Mesodermal cell (in vitro differentiated cells): ENCODE results near the gene BRAF.
"Not testable (repeated sequence)": the region's sequence is repeated elsewhere in the genome, so short reads cannot be mapped to it uniquely, and the experiment has no call there.

Source experiments
- H3K27ac ChIP-seq: 2 replicates; pipeline ENCODE4 v1.7.0; 2013; ENCODE audit warnings: mild to moderate bottlenecking, low read depth, low read length, moderate library complexity; ENCODE audit not compliant: severe bottlenecking
- H3K36me3 ChIP-seq: 2 replicates; pipeline ENCODE4 v1.7.1; 2013; ENCODE audit warnings: mild to moderate bottlenecking, low read length, moderate library complexity; ENCODE audit not compliant: control insufficient read depth, insufficient read depth
- H3K4me1 ChIP-seq: one replicate; pipeline ENCODE4 v1.7.1; 2013; ENCODE audit warnings: mild to moderate bottlenecking, low read length; ENCODE audit not compliant: insufficient read depth, control insufficient read depth, poor library complexity, severe bottlenecking
- H3K4me3 ChIP-seq: 2 replicates; pipeline ENCODE4 v1.7.0; 2013; ENCODE audit warnings: low read length, control low read depth, mild to moderate bottlenecking; ENCODE audit not compliant: insufficient read depth, poor library complexity, severe bottlenecking; ENCODE audit errors: extremely low read depth
- H3K9me3 ChIP-seq: 2 replicates; pipeline ENCODE4 v1.7.1; 2013; ENCODE audit warnings: mild to moderate bottlenecking, low read length, moderate library complexity; ENCODE audit not compliant: control insufficient read depth
- WGBS, 2 experiments: methylation state at CpG; one replicate each; pipeline ENCODE4 v1.1.5; 2013; ENCODE audit warnings: missing lambda C conversion rate in 2 of 2; ENCODE audit not compliant: insufficient coverage in 2 of 2; 5-methylcytosine and 5-hydroxymethylcytosine counted together

The BRAF gene

DNA sequence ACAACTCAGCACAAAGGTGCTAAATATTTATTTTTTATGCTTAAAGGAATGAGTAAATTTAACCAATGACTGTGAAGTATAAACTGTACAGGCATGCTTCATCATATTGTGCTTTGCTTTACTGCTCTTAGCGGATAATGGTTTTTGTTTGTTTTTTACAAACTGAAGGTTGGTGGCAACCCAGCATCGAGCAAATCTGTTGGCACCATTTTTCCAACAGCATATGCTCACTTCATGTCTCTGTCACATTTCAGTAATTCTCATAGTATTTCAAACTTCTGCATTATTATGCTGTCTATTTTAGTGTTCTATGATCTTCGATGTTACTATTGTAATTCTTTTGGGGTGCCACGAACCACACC lies 22.8 kb downstream of the BRAF start:
- no peaks in the 10 kb centered on the region for H3K4me1 ChIP-seq
- no peak overlapping the region for H3K27ac ChIP-seq
- WGBS, 2 experiments: 100% methylated on average over 1 of the region's 4 CpGs
- H3K9me3 ChIP-seq: peaks cover 15% of the 10 kb centered on the region
- no peak overlapping the region for H3K4me3 ChIP-seq
- peaks cover 8% of the 10 kb centered on the region for H3K36me3 ChIP-seq

DNA sequence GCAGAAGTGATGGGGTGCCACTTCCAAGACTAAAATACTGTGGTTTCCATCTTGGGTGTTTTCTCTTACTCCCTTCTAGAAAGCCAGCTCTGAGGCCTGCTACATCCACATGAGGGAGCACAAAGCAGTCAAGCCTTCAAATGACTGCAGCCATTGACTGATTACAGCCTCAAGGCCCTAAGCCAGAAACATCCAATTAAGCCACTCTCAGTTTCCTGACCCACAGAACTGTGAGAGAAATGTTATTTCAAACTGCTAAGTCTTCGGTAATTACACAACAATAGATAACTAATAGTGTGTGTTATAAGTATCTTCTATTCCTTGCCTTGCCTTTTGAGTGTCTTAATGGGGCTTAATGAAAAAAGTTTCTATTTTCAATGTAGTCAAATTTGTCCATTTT lies 24.8 kb downstream of the BRAF start:
- H3K4me1 ChIP-seq: no peaks in the 10 kb centered on the region
- WGBS, 2 experiments: no CpG with 5 or more reads among the region's 1 CpG
- H3K27ac ChIP-seq: no peak overlapping the region
- peaks cover 11% of the 10 kb centered on the region for H3K36me3 ChIP-seq
- no peak overlapping the region for H3K4me3 ChIP-seq
- H3K9me3 ChIP-seq: peaks cover 15% of the 10 kb centered on the region

DNA sequence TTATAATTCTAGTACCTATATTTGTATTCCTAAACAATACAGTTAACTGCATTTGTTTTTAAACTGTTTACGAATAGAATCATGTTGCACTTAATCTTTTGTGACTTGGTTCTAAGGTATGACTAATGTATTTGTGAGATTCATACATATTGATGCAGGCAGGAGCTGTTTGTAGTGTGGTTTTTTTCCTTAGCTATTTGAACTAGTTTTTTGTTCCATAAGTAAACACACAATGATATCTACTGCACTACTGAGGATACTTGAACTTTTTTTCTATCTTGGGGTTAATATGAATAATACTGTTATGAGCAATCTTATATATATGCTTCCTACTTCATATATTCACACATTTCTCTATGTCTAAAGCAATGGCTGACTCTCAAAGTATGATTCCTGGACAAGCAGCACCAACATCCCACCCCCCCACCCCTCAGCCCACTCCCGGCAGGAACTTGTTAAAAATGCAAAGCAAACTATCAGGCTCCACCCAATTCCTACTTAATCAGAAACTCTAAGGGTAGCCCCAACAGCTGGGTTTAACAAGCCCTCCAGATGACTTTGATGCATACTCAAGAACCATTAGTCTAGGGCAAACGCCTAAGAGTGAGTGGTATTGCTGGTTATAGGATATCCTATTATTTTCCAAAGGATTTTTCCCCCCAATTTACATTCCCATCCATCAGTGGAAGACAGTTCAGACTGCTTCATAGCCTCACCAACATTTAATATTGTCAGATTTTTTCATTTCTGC lies 25.8 kb downstream of the BRAF start:
- peaks cover 9% of the 10 kb centered on the region for H3K9me3 ChIP-seq
- no peaks in the 10 kb centered on the region for H3K4me1 ChIP-seq
- WGBS, 2 experiments: 100% methylated on average over 1 of the region's 3 CpGs; no CpG with 5 or more reads in 1 of the 2 experiments
- H3K27ac ChIP-seq: no peak overlapping the region
- H3K4me3 ChIP-seq: no peak overlapping the region
- peaks cover 8% of the 10 kb centered on the region for H3K36me3 ChIP-seq

DNA sequence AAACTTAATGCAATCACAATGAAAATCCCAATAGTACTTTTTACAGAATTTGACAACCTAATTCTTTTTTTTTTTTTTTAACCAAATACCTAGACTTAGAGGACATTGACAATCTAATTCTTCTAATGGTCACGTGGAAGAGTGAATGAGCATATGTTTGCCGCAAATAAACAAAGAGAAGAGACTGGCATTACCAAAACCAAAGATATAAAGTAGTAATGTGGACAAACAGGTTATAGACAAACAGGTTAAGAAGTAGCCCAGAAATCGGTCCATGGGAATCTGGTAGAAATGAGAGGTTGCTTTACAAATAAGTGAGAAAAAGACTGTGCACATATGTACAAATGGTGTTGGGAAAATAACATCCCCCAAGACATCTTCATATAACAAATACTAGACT lies 27.7 kb downstream of the BRAF start:
- H3K4me3 ChIP-seq: no peak overlapping the region
- H3K4me1 ChIP-seq: no peaks in the 10 kb centered on the region
- WGBS, 2 experiments: 92% methylated on average over 2 of the region's 3 CpGs; no CpG with 5 or more reads in 1 of the 2 experiments
- no peak overlapping the region for H3K27ac ChIP-seq
- no peaks in the 10 kb centered on the region for H3K9me3 ChIP-seq
- peaks cover 3% of the 10 kb centered on the region for H3K36me3 ChIP-seq

DNA sequence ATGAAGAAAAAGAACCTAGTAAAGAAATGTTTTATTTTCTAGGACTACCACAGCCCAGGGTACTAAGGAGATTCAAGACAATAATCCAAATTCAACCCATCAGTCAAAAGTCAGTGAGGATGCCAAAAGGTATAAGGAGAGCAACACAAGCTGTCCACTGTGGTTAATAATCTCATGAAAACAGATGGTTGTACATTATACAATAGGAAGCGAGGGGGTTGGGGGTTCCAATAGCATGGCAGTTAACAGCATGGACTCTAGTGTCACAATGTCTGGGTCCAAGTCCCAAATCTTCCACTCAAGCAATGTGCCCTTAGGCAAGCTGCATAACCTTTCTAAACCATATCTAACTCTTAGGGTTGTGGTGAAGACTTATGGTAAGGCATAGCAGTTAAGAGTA lies 35.1 kb downstream of the BRAF start:
- 100% methylated on average over 1 of the region's 1 CpG for WGBS, 2 experiments
- H3K4me1 ChIP-seq: no peaks in the 10 kb centered on the region
- H3K4me3 ChIP-seq: no peak overlapping the region
- H3K27ac ChIP-seq: no peak overlapping the region
- H3K9me3 ChIP-seq: no peaks in the 10 kb centered on the region
- H3K36me3 ChIP-seq: no peaks in the 10 kb centered on the region

DNA sequence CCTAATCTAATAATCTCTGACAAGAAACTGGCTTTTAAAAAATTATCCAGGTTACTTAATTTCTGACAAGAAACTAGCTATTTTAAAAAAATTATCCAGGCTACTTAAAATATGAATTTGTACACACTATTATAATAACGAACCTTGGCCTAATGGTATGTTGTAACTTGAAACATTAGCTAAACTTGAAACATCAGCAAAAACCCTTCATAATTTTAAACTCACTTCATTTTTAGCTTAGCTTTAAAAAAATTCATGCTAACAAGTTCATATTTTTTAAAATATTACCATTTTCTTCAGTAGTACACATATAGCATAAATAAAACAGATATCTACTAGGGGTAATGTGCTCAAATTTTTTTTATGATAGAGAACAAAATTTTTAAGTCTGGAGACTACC lies 35.6 kb downstream of the BRAF start:
- Histone ChIP-seq H3K4me1 (no peaks in the 10 kb centered on the region), H3K36me3 (no peaks in the 10 kb centered on the region), H3K27ac (no peak overlapping the region), H3K4me3 (no peak overlapping the region), H3K9me3 (no peaks in the 10 kb centered on the region)
- no CpG with 5 or more reads among the region's 1 CpG for WGBS, 2 experiments

DNA sequence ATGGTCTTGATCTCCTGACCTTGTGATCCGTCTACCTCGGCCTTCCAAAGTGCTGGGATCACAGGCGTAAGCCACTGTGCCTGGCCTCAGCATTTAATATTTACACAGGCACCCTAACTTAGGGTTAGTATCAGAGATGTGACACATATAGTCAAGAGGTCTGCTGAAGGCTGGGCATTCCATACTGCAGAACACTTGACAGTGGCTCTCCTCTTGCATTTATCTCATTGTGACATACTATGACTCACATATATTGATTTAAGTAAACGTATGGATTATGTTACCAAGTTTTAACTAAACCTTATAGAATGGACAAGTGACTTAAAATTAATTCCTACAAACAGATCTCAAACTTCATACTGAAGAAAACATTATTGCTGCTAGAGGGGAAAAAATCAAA lies 36.6 kb downstream of the BRAF start:
- no peak overlapping the region for H3K4me3 ChIP-seq
- no peak overlapping the region for H3K27ac ChIP-seq
- WGBS, 2 experiments: 100% methylated on average over 2 of the region's 4 CpGs; no CpG with 5 or more reads in 1 of the 2 experiments
- no peaks in the 10 kb centered on the region for H3K9me3 ChIP-seq
- no peaks in the 10 kb centered on the region for H3K4me1 ChIP-seq
- H3K36me3 ChIP-seq: no peaks in the 10 kb centered on the region

DNA sequence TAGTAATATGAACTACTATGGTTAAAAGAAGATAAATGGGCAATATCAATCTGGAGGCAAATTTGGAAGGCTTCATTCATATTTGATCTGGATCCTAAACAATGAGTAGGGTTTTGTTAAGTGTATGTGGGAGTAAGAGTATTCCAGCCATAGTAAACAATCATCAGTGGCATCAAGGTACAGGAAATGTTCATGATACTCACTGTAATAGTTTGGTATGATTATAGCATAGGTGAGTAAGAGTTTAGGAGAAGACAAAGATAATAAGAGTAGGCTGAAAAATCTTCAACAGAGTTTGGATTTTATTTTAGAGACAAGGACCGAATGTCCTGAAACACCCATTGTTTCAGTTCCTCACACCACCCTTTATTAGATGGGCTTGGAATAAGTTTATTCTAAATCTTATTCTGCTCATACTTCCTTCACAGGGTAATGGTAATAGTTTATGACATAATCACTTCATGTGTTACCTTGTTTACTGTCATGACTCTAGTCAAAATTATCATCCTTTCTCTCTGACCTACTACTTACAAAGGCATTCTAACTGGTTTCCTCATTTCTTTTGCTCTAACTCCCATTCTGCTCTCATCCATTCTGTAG lies 38.9 kb downstream of the BRAF start:
- WGBS, 2 experiments: 80% methylated on average over 1 of the region's 1 CpG; no CpG with 5 or more reads in 1 of the 2 experiments
- Histone ChIP-seq H3K9me3 (peaks cover 3% of the 10 kb centered on the region), H3K36me3 (no peaks in the 10 kb centered on the region), H3K4me3 (no peak overlapping the region), H3K4me1 (no peaks in the 10 kb centered on the region), H3K27ac (no peak overlapping the region)

DNA sequence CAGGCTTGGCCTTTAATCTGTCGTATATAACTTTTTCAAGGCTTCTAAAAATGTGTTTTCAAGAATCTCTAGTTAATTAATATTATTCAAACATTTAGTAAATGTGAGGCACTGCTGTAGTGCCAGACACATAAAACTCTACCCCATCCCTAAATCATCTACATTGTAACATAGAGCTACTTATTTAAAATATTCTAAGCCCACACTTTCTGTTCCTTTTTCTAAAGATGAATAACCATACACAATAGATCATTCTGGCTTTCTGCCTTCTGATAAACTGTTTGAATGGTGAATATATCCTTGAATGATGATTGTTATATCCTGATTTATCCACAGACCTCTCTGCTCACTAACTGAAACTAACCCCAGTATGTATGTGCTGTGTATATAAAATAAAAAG lies 41.4 kb downstream of the BRAF start:
- H3K36me3 ChIP-seq: no peaks in the 10 kb centered on the region
- no peak overlapping the region for H3K4me3 ChIP-seq
- no peak overlapping the region for H3K27ac ChIP-seq
- no CpG with 5 or more reads among the region's 1 CpG for WGBS, 2 experiments
- H3K4me1 ChIP-seq: no peaks in the 10 kb centered on the region
- H3K9me3 ChIP-seq: peaks cover 4% of the 10 kb centered on the region

DNA sequence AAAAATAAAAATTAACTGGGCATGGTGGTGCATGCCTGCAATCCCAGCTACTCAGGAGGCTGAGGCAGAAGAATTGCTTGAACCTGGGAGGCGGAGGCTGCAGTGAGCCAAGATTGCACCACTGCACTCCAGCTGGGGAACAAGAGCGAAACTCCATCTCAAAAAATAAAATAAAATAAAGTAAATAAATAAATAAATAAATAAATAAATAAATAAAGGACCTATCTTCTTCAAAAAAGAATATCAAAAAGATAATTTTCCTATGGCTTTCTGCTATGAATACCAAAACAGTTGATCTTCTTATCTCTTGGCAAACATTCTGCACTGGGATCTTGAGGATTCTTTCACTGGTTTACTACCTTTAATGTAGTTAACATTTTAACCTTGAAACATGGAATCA lies 41.9 kb downstream of the BRAF start:
- WGBS, 2 experiments: no CpG with 5 or more reads among the region's 2 CpGs
- not testable (repeated sequence) for H3K9me3 ChIP-seq, H3K27ac ChIP-seq, H3K4me1 ChIP-seq, H3K36me3 ChIP-seq, H3K4me3 ChIP-seq

DNA sequence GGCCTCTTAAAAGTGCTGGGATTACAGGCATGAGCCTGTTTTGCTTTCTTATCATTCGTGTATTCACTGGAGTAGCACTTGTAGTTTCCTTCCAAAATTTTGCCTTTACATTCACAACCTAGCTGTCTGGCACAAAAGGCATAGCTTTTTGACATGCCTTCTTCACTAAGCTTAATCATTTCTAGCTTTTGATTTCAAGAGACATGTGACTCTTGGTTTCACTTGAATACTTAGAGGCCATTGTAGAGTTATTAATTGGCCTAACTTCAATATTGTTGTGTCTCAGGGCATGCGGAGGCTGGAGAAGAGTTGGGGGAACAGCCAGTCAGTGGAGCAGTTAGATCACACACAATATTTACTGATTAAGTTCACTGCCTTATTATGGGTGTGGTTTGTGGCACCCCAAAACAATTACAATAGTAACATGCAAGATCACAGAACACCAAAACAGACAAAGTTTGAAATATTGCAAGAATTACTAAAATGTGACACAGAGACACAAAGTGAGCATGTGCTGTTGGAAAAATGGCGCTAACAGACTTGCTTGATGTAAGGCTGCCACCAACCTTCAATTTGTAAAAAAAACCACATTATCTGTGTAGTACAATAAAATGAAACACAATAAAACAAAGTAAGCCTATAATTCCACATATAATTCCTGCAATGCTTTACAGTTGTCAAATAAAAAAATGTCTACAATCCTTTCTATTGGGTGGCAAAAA lies 43.1 kb downstream of the BRAF start:
- Histone ChIP-seq H3K9me3 (peaks cover 4% of the 10 kb centered on the region), H3K4me3 (no peak overlapping the region), H3K36me3 (no peaks in the 10 kb centered on the region), H3K4me1 (no peaks in the 10 kb centered on the region), H3K27ac (no peak overlapping the region)
- 90% methylated on average over 1 of the region's 3 CpGs; no CpG with 5 or more reads in 1 of the 2 experiments for WGBS, 2 experiments
